ENCODE data around the gene CHEK2.
"Not testable (repeated sequence)": the region's sequence is repeated elsewhere in the genome, so short reads cannot be mapped to it uniquely, and the experiment has no call there.

CHEK2 gene

DNA sequence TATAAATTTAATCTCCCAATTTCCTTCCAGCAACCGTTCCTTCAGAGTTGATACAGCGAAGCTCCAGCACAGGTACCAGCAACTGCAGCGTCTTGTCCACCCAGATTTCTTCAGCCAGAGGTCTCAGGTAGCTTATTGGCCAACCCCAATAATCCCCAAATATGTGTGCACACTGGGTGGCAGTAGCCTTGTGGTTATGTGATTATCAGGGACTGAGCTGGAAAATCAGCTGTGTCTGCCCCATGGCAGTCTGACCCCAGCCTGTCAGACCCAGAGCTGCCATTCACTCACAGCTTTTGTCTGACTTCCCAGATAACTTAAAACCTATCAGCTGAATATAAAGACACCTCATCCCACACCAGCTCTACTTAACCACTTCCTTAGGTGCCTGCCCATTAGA lies 2.2 kb upstream of the CHEK2 start:
- TF ChIP-seq, protein P1, sequence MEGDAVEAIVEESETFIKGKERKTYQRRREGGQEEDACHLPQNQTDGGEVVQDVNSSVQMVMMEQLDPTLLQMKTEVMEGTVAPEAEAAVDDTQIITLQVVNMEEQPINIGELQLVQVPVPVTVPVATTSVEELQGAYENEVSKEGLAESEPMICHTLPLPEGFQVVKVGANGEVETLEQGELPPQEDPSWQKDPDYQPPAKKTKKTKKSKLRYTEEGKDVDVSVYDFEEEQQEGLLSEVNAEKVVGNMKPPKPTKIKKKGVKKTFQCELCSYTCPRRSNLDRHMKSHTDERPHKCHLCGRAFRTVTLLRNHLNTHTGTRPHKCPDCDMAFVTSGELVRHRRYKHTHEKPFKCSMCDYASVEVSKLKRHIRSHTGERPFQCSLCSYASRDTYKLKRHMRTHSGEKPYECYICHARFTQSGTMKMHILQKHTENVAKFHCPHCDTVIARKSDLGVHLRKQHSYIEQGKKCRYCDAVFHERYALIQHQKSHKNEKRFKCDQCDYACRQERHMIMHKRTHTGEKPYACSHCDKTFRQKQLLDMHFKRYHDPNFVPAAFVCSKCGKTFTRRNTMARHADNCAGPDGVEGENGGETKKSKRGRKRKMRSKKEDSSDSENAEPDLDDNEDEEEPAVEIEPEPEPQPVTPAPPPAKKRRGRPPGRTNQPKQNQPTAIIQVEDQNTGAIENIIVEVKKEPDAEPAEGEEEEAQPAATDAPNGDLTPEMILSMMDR (IDR thresholded peaks at IDR 0.05; ENCODE audit: control extremely low read depth, extremely low read depth, low read depth, missing control alignments): no peak
- CTCF ChIA-PET: interaction anchor here (1.0 to 1.2 kb wide), 3 partner anchors 20 to 29 kb away, joined by 3 to 6 read pairs (median 3); partner anchors contain the start of gene CCDC117
- POLR2A ChIA-PET: no interaction called here
- no peak for DNase-seq (ENCODE audit: extremely low spot score)

DNA sequence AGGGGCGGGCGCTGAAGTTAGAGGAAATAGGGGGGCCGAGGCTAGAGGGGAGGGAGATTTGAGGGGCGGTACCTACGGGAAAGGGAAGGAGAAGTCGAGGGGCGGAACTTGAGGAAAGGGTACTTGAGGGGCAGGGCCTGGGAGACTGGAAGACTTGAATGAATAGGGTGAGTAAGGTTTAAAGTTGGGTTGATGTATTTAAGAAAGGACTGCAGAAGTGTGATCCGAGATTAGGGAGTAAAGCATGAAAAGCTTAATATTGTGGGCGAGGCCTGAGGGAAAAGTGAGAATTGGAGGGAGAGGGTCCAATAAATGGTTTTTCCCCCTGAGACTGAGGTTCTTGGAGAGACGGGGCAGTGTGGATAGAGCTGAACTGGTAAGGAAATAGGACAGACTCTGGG lies 942 bp upstream of the CHEK2 start:
- POLR2A ChIA-PET: no interaction called here
- CTCF ChIA-PET: interaction anchor here (1.0 kb wide), 1 partner anchor 22 kb away, joined by 3 read pairs; no protein-coding TSS in a partner anchor
- no peak for DNase-seq (ENCODE audit: extremely low spot score)
- TF ChIP-seq, protein P1 (IDR thresholded peaks at IDR 0.05; ENCODE audit: control extremely low read depth, extremely low read depth, low read depth, missing control alignments): no peak

DNA sequence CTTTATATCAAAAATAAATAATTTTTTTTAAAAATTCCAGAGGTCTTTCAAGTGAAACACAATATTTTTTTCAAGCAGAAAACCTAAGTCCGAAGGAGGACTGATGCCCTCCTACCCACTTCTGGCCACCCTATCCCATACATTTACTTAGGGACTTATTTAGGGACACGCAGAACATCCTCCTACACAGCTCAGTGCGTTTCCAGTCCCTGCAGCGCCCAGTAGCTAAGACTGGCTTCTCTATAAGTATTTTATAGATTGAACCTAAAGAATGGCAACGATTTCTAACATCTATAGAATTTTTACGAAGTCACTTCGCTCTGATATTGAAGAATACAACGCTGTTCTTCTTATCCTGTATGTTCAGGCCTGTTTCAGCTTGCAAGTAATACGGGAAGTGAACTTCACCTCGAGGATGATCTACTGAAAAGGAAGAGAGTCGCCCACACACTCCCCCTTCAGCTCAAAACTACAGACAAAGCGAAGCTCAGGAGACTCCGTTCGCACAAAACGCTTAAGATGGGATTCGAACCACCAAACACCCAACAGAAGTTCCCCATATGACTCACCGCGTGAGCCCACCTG lies 328 bp downstream of the CHEK2 start:
- ChIA-PET POLR2A (interaction anchor here (0.6 to 0.9 kb wide), 3 partner anchors 31 to 81 kb away, joined by 3 to 6 read pairs (median 3); no protein-coding TSS in a partner anchor), CTCF (interaction anchor here (0.7 to 1.3 kb wide), 4 partner anchors 9 to 66 kb away, joined by 3 to 4 read pairs (median 3); no protein-coding TSS in a partner anchor)
- DNase-seq (ENCODE audit: extremely low spot score): no peak
- TF ChIP-seq, protein P1 (IDR thresholded peaks at IDR 0.05; ENCODE audit: control extremely low read depth, extremely low read depth, low read depth, missing control alignments): peak; percentile 11

DNA sequence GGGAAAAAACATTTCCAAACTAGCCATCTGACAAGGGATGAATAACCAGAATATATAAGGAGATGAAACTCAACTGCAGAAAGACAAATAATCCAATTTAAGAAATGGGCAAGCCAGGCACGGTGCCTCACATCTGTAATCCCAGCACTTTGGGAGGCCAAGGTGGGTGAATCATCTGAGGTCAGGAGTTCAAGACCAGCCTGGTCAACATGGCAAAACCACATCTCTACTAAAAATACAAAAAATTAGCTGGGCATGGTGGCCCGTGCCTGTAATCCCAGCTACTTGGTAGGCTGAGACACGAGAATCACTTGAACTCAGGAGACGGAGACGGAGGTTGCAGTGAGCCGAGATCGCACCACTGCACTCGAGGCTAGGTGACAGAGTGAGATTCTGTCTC lies 2.7 kb downstream of the CHEK2 start:
- CTCF ChIA-PET; POLR2A ChIA-PET; DNase-seq (ENCODE audit: extremely low spot score): not testable (repeated sequence)

DNA sequence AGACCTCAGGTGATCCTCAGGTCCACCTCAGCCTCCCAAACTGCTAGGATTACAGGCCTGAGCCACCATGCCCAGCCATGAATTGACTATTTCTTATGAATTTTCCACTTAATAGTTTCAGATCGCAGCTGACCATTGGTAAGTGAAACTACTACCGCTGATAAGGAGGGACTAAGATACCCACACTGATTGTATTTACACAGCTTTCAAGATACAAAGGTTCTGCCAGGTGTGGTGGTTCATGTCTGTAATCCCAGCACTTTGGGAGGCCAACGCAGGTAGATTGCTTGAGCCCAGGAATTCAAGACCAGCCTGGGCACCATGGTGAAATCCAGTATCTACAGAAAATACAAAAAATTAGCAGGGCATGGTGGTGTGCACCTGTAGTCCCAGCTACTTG lies 3.9 kb downstream of the CHEK2 start:
- no peak for DNase-seq (ENCODE audit: extremely low spot score)
- CTCF ChIA-PET: no interaction called here
- TF ChIP-seq, protein P1 (IDR thresholded peaks at IDR 0.05; ENCODE audit: control extremely low read depth, extremely low read depth, low read depth, missing control alignments): no peak

DNA sequence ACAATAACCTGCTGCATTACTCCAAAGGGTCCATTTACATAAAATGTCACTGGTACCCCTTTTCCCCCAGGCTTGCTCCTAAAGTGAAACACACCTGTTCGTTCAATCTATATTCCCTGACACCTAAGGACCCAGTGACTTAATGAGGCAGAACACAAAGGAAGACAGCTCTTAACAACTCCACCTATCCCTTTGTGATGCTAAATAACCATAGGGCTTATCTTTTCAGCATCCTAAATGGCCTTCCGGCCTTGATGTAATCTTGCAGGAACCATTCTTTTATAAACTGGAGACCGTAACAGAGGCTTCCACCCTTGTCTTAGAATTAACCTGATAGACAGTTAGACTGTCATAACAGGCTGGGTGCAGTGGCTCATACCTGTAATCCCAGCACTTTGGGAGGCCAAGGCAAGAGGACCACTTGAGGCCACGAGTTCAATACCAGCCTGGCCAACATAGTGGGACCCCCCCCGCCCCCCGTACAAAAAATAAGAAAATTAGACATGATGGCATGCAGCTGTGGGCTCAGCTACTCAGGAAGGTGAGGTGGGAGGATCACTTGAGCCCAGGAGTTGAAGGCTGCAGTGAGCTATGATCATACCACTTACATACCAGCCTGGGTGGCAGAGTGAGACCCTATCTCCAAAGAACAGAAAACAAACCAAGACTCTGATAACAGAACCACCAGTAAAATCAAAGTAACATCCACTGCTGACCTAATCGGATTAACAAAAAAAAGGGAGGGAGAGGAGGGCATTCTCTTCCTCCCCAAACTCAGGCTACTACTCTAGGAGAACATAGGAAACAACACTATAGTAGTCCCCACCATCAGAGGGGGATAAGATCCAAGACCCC lies 5.1 kb downstream of the CHEK2 start:
- no peak for DNase-seq (ENCODE audit: extremely low spot score)
- CTCF ChIA-PET: no interaction called here
- POLR2A ChIA-PET: interaction anchor here (1.0 kb wide), 1 partner anchor 64 kb away, joined by 3 read pairs; no protein-coding TSS in a partner anchor

More for the DNA sequence above, 3.9 kb downstream of the CHEK2 start:
- POLR2A ChIA-PET: no interaction called here

More for the DNA sequence above, 5.1 kb downstream of the CHEK2 start:
- TF ChIP-seq, protein P1 (IDR thresholded peaks at IDR 0.05; ENCODE audit: control extremely low read depth, extremely low read depth, low read depth, missing control alignments): no peak

Measured in GM10248 (cell line).